Inferior parietal cortex (tissue), 1 donor: ENCODE results near the gene RPP25.

Experiments used
- DNase-seq: peaks from one replicate; pipeline ENCODE4 v3.0.0-alpha.2; 2016; ENCODE audit errors: extremely low spot score

The RPP25 gene, protein sequence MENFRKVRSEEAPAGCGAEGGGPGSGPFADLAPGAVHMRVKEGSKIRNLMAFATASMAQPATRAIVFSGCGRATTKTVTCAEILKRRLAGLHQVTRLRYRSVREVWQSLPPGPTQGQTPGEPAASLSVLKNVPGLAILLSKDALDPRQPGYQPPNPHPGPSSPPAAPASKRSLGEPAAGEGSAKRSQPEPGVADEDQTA

DNA sequence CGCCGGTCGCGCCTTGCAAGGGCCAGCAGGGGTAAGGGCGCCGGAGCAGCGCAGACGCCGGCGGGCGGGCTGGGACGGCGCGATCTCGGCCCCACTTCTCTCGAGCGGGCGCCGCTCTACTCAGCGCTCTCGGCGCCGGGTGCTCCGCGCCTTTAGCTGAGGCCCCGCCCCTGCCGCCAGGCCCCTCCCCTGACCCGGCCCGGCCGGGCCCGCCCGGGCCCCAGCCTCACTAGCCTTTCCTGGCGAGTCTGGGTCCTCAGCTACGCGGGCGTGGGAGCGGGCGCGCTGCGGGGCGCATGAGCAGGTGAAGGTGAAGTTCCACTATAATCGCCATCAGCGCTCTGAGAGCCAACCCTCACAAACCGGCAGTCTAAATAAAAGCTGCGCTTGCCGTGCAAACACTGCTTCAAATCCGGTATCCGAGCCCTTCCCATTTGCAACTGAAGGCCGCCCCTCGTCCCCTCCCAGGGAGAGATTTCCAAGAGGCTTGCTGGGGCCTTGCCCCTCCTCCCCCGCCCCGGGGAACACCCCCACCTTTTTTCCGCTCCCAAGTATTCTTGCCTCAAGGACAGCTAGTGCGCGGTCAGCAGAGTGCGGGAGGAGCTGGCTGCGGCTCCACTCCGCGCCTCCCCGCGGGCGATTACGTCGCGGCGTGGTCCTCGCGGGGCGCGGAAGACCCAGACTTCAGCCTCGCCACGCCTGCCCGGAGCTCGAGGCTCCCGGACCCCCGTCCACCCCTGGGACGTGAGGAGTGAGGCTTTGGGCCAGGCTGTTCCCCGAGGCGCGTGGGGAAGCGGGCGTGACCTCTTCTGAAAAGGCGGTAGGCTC is at the start of gene RPP25:
Gene RPP25, minus strand, starts transcription at position 125 of the 828 bp plus-strand sequence. CDS start 189 bp downstream, outside the sequence.
- peak; percentile 40 for DNase-seq

DNA sequence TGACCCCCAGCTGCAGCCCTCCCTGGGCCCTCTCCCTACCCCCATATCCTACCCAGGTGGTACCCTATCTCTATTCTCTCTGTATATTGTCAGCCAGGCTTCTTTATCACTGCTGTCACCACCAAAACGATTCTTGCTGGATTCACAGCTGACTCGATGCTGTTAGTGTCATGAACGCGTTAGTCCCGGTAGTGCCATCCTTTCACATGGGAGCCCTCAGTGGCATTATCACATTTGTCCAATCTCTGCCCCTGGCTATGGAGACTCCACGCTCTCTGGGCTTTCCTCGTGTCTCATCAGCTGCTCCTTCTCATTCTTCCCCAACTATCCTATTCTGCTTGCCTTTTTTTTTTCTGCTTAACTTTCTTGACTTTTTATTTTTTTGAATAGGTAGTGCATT is 45.8 kb upstream of the RPP25 start:
- DNase-seq: no peak

DNA sequence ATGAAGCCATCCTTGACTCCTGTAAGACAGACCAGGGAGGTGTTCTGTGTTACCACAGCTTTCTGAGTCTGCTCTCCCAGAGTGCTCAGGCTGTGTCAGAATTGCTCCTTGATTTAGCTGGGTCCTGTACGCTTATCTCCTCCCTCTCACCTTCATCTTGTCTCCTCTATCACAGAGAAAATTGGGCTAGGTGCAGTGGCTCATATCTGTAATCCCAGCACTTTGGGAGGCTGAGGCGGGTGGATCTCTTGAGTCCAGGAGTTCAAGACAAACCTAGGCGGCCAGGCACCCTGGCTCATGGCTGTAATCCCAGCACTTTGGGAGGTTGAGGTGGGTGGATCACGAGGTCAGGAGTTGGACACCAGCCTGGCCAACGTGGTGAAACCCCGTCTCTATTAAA is 44.7 kb upstream of the RPP25 start:
- no peak for DNase-seq

DNA sequence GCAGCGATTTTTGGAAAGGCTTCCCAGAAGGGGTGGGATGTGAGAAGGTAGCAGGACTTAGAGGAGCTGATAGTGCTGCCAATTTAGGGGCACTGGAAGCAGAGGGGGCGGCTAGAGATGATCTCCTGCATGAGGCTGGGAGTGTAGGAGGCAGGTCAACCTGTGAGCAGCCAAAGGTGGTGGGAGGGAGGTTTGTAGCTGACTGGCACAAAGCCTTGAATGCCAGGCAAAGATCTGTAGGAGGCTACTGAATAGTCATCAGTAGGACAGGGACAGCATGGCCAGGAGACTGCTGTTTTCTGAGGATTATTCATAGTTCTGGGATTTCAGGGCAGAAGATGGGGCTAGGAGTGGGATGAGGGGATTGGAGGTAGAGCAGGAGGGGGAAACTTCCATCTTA is 41.0 kb upstream of the RPP25 start:
- no peak for DNase-seq

DNA sequence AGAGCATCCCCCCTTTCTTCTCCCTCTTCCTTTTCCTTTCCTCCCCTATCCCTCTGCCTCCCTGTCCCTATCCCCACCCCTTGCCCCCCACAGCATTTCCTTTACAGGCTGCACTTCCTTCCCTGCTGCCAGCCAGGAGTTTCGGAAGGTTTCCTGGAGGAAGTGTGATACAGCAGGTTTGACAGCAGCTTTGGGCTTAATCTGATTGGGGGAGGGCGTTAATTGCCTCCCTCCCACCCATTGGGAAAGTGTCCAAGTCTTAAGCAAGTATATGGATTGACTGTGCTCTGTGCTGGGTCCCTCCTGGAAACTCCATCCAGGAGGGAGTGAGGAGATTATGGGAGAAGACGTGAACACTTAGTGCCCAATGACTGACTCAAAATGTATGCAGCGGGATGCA is 40.6 kb upstream of the RPP25 start:
- no peak for DNase-seq

DNA sequence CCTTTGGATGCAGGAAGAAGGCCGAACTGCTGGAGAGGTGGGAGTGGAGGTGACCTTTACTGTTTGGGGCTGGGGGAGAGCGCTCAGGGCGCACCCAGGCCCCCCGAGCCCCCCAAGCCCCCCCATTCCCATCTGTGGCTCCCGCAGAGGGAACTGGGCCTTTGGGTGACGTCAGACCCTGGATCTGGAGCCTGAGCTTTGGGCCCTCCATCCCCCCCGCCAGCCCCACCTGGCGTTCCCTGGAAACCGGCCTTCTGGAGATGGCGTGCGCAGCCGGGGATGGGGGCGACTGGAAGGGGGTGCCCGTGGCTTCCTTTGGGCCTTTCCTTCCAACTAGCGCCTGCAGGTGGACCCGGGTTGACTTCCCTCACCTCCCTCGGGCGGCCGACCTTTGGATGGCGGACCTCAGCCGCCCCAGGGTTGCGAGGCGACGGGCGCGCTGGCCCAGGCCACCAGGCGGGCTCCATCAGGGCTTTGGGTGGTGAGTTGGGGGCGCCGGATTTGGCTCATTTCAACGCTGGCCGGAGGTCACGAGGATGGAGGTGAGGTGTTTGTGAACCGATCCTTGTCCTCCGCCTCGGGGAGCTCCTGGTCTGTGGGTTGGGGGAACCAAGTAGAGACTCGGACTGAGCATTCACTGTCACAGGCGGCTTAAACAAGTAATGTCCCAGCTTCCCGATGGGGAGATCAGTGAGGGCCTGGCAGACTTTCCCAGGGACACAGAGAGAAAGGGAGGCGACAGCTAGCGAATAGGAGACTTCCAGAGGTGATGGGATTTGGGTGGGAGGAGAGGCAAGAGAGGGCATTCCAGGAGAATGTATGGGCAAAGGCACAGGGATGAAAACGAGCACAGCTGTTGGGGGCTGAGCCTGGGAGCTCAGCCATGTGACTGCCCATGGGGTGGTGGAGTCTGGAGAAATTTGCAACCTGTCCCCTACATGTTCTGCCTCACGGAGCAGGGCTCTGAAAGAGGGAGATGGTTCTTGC is 39.5 kb upstream of the RPP25 start:
- no peak for DNase-seq

DNA sequence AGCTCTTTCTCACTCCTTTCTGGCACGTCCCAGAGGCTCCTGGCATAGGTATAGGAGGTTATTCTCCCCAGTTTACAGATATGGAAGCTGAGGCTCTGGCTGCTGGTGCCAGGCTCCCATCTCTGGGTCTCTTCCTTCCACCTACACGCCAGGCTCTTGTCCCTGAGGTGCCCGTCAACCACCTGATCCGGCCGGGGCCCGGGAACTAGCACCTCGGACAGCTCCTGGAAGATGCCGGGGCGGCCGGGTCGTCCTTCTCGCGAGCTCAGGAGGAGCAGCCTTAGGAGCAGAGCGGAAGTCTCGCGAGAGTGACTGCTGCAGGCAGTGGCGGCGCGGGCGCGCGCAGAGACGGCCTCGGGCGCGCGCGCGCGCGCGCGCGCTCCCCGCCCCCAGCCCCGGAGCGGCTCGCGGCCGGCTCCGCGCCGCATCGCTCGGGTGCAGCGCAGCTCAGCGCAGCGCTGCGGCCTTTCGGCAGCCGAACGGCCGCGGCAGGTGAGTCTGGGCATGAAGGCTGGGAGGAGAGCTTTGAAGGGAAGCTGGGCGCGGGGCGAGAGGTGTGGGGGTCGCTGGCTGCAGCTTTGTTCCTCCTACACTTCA is 38.7 kb upstream of the RPP25 start, which contains the start of gene SCAMP5:
Gene SCAMP5, plus strand, starts transcription at position 382 of the 597 bp plus-strand sequence. CDS start 16,277 bp downstream, outside the sequence.
- DNase-seq: peak; percentile 90

DNA sequence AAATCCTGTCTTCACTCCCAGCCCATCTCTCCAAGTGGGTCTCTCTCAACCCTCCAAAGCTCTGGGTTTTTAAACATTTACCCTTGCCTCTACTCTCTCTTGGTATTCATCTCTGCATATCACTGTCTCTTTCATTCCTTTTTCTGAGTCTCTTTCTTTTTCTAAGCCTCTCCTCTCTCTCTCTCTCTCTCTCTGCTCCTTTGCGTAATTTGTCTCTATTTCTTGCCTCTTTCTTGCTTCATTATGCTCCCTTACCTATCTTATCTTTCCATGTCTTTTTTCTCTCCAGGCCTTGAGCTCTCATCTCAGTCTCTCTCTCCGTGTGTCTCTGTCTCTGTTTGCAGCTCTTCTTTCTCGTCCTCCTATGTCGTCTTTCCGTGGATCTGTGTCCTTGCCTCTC is 38.1 kb upstream of the RPP25 start:
- no peak for DNase-seq

DNA sequence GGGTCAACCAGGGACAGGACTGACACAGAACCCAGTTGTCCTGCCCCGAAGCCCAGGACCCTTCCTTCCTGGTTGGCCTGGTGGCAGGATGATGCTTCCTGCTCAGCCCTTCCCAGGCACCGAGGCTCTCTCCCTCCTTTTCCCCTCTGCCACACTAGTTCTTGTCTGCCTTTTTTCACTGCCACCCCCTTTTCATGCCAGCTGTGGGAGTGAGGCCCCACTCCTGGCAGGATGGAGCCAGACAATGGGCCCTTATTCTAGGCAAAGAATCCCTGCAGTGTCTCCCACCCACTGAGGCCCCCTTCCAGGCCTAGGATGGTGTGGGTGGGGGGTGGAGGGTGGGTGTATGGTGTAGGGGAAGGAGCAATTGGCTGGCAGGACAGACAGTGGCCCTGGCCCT is 37.7 kb upstream of the RPP25 start:
- peak; percentile 29 for DNase-seq

DNA sequence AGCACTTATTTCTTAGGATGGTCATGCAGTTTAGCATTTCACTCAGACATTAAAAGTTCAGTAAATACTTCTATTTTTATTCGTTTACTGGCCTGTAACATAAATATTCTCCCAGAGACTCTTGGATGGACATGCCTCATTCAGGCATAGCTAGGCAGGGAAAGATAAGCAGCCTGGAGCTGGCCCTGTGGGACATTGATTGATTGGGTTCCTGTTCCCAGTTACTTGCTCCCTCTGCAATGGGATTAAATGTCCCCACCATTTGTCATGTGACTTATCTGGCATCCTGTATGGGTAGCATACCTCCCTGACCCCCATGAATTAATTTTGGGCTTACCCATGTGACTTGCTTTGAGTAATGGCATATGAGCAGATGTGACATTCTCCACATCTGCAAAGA is 36.0 kb upstream of the RPP25 start:
- DNase-seq: no peak

DNA sequence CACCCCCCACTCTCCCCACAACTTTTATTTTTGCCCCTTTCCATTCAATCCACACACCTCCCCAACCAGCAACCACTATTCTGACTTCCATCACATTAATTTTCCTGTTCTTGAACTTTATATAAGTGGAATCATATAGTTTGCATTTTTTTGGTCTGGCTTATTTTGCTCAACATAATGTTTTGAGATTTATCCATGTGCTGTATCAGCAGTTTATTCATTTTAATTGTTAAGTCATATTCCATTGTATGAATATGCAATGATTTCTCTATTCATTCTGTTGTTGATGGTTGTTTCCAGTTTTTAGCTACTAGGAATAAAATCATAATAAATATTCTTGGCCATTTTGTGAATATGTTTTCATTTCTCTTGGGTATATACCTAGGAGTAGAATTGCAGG is 33.0 kb upstream of the RPP25 start:
- DNase-seq: no peak

DNA sequence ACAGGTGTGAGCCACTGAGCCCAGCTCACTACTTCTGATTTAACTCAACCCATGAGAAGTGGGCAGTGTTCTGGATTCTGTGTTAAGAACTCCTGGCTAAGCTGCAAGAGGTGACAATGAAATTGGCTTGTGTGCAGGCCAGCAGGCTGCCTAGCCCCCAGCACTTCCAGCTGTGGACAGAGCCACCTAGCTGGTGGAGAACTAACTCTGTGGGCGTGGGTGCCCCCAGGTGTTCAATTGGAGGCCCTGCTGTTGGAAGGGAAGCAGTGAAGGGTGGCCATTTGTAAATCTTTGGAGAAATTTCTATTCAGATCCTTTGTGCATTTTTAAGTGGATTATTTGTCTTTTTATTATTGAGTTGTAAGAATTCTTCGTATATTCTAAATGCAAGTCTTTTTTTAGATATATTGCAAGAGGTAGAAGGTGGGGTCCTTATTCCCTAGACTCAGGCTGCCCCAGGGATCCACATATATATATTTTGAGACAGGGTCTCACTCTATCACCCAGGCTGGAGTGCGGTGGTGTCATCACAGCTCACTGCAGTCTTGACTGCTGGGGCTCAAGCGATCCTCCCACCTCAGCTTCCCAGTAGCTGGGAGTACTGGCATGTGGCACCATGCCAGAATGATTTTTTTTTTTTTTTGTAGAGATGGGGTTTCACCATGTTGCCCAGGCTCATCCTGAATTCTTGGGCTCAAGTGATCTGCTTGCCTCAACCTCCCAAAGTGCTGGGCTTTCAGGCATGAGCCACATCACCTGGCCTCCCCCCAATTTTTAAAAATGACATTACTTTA is 31.6 kb upstream of the RPP25 start:
- no peak for DNase-seq

DNA sequence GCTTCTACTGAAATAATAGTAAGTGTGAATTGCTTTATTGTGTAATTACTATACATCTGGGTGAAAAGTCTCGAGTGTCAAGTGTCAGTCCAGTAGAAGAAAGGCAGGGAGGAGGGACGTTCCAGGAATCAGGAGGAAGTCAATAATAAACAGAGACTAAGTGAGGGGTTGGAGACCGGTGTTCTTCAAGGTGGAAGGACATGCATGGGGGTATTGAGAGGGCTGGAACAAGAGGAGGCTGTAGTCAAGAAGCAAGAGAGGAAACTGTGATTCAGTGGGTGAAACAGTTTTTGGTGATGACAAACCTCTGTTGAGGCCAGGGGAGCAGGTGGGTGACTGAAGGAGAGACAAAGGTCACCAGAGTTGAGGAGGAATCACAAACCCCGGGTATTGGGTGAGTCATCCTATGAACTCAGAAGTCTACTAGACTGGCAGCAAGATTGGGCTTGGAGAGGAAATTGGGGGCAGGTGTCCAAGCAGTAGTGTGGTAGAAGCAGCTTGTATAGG is 27.2 kb upstream of the RPP25 start:
- no peak for DNase-seq

DNA sequence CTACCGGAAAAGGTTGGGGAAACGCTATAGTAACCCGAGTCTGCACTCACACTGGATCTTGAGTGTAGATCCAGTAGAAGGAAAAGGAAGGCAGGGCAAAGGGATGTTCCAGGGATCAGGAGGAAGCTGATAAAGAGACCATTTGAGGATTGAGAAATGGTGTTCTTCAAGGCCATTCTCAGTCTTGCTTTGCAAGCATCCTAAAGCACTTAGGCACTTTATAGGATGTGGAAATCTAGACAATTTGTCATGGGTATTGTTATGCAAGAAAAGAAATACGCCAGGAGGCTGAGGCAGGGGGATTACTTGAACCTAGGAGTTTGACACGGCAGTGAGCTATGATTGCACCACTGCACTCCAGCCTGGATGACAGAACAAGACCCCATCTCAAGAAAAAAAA is 25.6 kb upstream of the RPP25 start:
- DNase-seq: no peak

DNA sequence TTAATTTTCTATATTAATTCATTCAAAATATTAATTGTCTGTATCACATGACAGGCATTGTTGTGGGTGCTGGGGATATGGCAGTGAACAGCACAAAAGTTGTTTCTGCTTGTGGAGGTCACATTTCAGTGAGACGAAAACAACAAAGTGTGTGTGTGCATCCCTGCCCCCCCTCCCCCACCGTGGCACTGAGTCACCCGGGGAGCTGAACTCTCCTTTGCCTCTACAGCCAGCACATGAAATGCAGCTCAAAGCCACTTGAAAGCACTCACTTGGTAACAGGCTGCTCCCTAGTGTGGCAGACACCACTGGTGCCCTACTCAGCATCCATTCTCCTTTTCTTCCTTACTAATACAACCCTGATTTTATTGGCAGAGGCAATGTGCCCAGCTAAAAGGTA is 21.9 kb upstream of the RPP25 start:
- no peak for DNase-seq

DNA sequence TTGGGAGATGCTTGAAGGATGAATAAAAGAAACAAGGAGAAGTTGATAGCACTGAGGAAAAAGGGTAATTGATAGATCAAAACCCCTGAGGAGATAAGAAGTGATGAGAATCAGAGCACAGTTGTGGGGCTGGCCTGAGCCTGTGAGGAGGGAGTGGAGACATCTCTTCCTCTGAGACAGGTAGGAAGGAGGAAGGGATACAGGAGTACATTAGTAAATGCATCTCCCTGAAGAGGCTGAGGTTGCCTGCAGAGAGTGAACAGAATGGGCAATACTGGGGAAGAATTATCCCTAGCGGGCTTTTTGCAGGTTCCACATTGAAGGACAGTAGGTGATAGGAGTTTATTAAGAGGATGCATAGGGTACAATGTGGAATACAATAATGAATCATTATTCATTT is 21.5 kb upstream of the RPP25 start:
- no peak for DNase-seq

DNA sequence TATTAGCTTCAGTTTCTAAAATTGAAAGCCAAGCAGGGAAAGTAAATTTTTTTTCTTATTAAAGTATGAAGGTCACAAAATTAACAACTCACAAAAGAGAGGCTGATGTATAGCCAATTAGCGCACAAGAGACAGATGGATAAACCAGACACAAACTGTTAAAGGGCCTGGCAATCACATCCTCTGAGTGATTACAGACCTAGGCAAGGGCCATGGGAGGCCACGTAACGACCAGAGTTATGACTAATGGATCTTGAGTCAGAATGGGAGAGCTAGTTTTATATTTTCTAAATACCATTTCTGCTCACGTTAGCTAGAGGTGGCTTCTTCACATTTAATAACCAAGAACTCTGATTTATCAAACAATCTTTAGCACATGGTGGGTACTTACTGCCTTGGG is 21.0 kb upstream of the RPP25 start:
- no peak for DNase-seq

DNA sequence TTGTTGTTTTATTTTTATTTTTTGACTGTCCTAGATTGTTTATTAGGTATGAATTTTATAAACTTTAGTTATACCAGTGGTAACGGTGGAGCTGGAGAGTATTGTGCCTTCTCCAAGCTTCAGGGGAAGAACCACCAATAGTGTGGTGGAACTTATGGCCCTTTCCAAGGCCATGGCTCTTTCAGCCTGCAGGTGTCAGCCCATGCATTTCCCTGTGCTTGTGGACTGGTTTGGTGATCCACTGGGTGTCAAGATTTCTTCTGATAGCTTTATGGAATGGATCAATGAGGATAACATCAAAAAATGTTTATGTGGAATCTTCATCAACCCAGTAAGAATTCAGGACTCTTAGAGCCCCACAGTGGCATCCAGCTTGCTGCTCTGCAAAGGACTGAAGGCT is 19.6 kb upstream of the RPP25 start:
- DNase-seq: no peak

DNA sequence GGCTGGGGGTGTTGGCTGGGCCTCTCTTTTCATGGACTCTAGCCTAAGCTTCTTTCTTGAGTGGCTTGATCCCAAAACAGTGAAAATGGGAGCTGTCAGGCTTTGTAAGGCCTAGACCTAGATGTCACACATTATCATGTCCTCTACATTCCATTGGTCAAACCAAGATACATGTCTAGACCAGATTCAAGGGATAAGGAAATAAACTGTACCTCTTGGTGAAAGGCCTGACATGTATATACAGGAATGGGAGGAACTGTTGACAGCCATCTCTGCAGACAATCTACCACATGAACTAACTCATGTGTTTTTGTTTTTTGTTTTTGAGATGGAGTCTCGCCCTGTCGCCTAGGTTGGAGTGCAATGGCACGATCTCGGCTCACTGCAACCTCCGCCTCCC is 11.1 kb upstream of the RPP25 start:
- DNase-seq: no peak

DNA sequence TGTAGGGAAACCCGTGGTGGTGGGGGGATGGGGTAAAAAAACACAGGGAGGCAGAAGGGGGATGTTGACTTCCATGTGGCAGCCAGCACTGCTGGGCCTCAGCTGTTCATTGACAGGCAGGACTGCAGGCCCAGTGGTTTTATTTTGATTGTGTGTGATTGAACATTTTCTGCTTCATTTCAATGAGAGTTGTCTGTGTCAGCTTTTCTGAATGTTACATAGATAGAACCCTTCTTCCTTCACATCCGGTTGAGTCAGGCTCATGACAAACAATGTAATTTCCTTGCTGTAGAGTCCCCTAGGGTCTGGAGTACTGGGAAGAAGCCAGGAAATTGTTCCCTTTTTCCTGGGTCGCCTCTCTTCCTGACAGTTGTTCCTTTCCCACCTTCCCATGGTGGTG is 8.2 kb upstream of the RPP25 start:
- DNase-seq: no peak

DNA sequence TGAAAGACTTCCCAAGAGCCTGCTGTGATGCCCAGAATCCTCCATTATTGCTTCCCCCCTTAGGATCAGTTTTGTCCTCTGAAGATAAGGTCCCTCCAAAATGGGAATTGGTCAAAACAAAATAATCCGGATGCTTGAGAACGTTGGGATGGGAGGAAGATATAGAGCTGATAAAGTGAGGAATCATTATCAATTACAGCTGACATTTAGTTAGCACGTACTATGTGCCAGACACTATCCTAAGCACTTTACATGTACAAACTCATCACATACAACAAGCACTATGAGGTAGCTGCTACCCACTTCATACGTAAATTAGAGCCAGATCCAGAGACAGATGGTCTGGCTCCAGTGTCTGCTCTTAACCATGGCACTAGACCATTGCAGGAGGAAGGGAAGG is 6.6 kb upstream of the RPP25 start:
- no peak for DNase-seq
